Activated T-helper 17 cell treated with anti-CD3 and anti-CD28 coated beads, Interleukin-2, amount 50 U/mL, for 72 hours (primary cell): ENCODE results near the gene CACNB4. TPM values are rescaled to one million over a fixed set of nuclear protein-coding genes. Genes with fewer than 3 reads are reported as not detected.
A peak's percentile ranks its signal among the peaks of the same experiment; 100 is the strongest.
"Not testable (repeated sequence)": the region's sequence is repeated elsewhere in the genome, so short reads cannot be mapped to it uniquely, and the experiment has no call there.

ENCODE experiments used
- ATAC-seq: fragments of 150-1000 bp; cut with Tn5 transposase; replicated peaks from 2 replicates; pipeline ENCODE4 v1.10.0; 2021; ENCODE audit warnings: mild to moderate bottlenecking, moderate library complexity
- H3K27ac Mint-ChIP-seq: one replicate; pipeline ENCODE4 v1.8.0; 2022; ENCODE audit warnings: mixed read lengths
- H3K27me3 Mint-ChIP-seq: one replicate; pipeline ENCODE4 v1.8.0; 2022; ENCODE audit warnings: mixed read lengths
- H3K36me3 Mint-ChIP-seq: one replicate; pipeline ENCODE4 v1.8.0; 2022; ENCODE audit warnings: low read depth, mild to moderate bottlenecking, mixed read lengths
- H3K4me1 Mint-ChIP-seq: one replicate; pipeline ENCODE4 v1.8.0; 2022; ENCODE audit warnings: mixed read lengths
- H3K4me3 Mint-ChIP-seq: one replicate; pipeline ENCODE4 v1.8.0; 2022; ENCODE audit warnings: mild to moderate bottlenecking, mixed read lengths
- H3K9me3 Mint-ChIP-seq: one replicate; pipeline ENCODE4 v1.8.0; 2022; ENCODE audit warnings: mixed read lengths
- total RNA-seq, 2 donors: library from RNA; stranded (reverse); gene quantifications; one replicate each; pipeline ENCODE4 v1.2.3, GENCODE V29; 2022

CACNB4 gene
- total RNA-seq, 2 donors from 2014 or later: 0.16 to 0.32 TPM

DNA sequence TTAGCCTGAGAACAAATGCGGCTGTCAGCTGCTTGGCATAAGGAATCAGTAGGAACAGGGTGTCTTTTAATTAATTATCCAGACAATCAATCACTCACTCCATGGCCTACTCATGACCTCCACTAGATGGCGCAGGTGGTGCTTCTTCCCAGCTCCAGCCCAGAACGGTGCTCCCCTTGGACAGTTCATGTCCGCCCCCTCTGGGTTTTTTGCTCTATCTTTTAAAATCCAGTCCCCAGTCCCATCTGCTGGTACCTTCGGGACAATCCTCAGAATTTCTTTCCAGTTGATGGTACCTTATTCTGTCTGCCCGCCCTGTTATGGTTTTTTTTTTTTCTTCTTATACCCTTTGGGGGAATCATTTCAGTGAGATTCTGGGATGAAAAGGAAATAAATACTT is 99.8 kb downstream of the CACNB4 start:
- Mint-ChIP-seq H3K36me3 (no peaks in the 10 kb centered on the region), H3K27ac (no peak overlapping the region), H3K4me3 (no peak overlapping the region), H3K4me1 (peaks cover under 1% of the 10 kb centered on the region), H3K9me3 (no peaks in the 10 kb centered on the region), H3K27me3 (no peaks in the 10 kb centered on the region)
- ATAC-seq: peak; percentile 71

DNA sequence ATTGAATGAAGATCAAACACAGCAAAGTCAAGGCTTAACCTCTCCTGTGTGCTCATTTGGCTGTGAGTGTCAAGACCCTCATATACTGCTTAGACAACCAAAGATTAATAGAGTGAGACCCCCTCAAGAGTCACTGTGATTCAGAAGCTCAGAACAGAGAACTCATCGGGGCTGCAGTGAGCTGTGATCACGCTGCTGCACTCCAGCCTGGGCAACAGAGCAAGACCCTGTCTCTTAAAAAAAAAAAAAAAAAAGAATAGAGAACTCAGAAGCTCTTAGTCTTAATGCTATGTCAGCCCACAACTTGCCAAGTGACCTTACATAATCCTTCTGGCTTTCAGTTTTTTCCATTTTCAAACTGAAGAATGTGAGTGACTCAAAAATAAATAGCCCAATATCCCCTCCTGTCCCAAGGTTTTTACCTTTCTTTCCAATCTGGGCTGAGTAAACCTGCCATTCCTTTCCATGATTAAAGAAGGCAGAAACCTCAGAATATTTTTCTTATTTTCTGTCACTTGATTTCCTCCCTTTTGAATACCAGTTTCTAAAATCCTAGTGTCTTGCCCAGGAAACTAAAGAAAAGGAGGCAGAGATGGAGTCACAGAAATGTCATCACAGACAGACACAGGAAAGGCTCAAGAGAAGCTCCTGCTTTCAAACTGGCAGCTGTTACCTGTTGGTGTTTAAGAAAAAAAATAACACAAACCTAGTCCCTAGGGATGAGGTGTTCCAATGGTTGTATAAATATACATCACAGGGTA is 102.4 kb downstream of the CACNB4 start:
- H3K36me3 Mint-ChIP-seq: no peaks in the 10 kb centered on the region
- ATAC-seq: no peak
- no peaks in the 10 kb centered on the region for H3K9me3 Mint-ChIP-seq
- H3K27me3 Mint-ChIP-seq: peaks cover 3% of the 10 kb centered on the region
- H3K27ac Mint-ChIP-seq: no peak overlapping the region
- H3K4me3 Mint-ChIP-seq: no peak overlapping the region
- H3K4me1 Mint-ChIP-seq: no peaks in the 10 kb centered on the region

DNA sequence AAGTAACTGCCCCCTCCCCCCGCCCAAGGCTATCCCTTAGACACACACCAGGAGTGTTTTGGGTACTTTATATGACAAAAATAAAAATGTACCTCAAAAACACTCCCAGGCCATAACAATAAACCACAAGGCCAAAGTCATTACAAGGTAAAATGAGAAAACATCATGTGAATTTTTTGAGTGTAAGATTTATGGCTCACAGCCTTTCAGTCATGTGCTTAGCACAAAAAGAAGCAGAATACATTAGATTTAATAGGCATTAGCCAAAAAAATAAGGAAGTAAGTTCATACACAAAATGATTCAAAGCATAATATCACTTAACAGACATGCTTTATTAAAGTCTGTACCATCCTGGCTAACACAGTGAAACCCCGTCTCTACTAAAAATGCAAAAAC is 103.7 kb downstream of the CACNB4 start:
- Mint-ChIP-seq H3K4me1 (no peaks in the 10 kb centered on the region), H3K27ac (no peak overlapping the region), H3K9me3 (no peaks in the 10 kb centered on the region), H3K27me3 (peaks cover 3% of the 10 kb centered on the region), H3K4me3 (no peak overlapping the region), H3K36me3 (no peaks in the 10 kb centered on the region)
- no peak for ATAC-seq

DNA sequence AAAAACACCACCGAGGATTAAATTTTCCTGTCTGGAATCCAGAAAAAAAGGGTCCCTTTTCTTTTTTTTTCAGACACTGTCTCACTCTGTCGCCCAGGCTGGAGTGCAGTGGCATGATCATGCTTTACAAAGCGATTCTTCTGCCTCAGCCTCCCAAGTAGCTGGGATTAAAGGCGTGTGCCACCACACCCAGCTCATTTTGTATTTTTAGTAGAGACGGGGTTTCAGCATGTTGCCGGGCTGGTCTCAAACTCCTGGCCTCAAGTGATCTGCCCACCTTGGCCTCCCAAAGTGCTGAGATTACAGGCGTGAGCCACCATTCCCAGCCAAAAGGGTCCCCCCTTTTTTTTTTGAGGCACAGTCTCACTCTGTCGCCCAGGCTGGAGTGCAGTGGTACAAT is 104.7 kb downstream of the CACNB4 start:
- ATAC-seq, H3K4me3 Mint-ChIP-seq, H3K27me3 Mint-ChIP-seq, H3K36me3 Mint-ChIP-seq, H3K27ac Mint-ChIP-seq, H3K9me3 Mint-ChIP-seq, H3K4me1 Mint-ChIP-seq: not testable (repeated sequence)

DNA sequence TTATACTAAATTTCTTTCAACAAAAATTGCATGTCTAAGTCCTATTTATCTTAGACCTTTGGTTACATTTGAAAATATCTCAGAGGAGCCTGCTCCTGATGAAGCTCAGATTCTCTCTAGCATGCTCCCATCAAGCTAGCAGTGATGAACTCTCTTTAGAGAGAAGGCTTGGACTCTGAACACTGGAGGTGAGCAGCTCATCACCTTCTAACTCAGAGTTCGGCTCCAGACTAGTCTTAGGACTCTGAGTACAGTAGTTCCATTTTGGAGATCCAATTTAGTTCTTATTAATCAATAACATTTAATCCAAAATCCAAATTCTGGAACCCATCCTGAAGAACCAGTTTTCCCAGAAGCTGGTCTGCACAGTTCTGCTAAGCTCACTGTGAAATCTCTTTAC is 107.8 kb downstream of the CACNB4 start:
- no peak overlapping the region for H3K4me3 Mint-ChIP-seq
- no peaks in the 10 kb centered on the region for H3K9me3 Mint-ChIP-seq
- no peak for ATAC-seq
- no peaks in the 10 kb centered on the region for H3K36me3 Mint-ChIP-seq
- no peak overlapping the region for H3K27ac Mint-ChIP-seq
- H3K27me3 Mint-ChIP-seq: peaks cover 3% of the 10 kb centered on the region
- H3K4me1 Mint-ChIP-seq: no peaks in the 10 kb centered on the region

DNA sequence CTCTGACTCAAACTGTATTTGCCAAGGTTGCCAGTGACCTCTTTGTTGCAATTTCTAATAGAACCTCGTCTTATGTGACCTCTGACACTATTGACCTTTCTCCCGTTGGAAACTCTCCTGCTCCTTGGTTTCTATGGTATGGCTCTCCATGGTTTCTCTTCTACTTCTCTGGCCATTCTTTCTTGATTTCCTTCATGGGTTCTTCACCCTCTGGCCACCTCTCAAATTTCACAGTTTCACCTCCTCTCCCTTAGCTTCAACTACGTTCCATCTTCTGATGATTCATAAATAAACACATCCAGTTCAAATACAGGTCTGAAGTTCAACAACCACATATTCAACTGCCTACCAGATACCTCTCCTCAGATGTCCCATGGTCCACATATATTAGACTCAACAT is 109.5 kb downstream of the CACNB4 start:
- Mint-ChIP-seq H3K4me3 (no peak overlapping the region), H3K36me3 (no peaks in the 10 kb centered on the region), H3K27ac (no peak overlapping the region), H3K27me3 (peaks cover 3% of the 10 kb centered on the region), H3K4me1 (peaks cover 4% of the 10 kb centered on the region), H3K9me3 (no peaks in the 10 kb centered on the region)
- ATAC-seq: no peak

DNA sequence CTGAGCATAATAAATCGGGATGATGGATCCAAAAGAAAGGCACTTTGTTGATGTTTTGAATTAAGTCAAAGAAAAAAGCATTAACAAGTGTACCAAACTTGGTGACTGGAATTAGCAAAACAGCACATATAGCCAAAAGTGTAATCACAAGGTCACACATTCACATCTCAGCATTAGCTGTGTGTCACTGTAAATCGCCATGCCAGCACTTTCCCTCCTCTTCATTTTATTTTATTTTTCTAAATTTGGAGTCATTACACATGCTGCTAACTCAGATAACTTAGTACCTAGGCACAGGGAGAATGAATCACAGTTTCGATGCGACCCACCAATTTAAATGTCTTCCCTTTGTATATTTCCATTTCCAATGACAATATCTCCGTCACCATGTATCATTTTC is 111.4 kb downstream of the CACNB4 start:
- Mint-ChIP-seq H3K4me3 (no peak overlapping the region), H3K27ac (no peak overlapping the region), H3K27me3 (peaks cover 3% of the 10 kb centered on the region), H3K36me3 (no peaks in the 10 kb centered on the region), H3K9me3 (no peaks in the 10 kb centered on the region), H3K4me1 (peaks cover 4% of the 10 kb centered on the region)
- no peak for ATAC-seq

DNA sequence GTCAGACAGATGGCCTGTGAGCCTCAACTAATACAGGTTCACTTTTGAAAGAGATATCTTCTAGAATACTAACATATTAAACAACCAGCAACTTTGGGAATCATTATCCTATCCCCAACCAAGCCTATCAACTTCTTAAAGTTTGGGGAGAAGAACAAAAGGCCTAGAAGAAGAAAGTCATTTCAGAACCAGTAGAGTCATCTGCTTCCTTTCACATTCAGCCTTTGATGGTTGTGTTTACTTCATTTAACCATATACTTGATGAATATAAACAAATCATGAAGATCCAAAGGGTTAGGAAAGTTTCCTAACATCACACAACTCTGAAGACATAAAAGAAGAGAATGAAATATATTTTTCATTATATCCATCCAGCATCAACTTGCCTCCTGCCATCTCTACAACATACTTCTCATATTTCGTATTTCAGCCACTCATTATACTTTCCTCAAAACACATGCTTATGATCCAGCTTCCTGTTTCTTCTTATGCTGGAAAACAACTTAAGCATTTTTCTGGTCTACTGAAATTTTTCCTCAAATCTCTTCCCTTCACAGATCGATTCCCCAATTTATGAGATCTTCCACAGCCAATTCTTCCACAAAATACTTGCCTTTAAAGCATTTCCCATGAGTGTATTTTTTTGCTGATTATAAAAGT is 114.3 kb downstream of the CACNB4 start:
- peak; percentile 44 for ATAC-seq
- no peak overlapping the region for H3K4me3 Mint-ChIP-seq
- peaks cover 4% of the 10 kb centered on the region for H3K4me1 Mint-ChIP-seq
- H3K27me3 Mint-ChIP-seq: peaks cover 4% of the 10 kb centered on the region
- H3K9me3 Mint-ChIP-seq: no peaks in the 10 kb centered on the region
- H3K36me3 Mint-ChIP-seq: no peaks in the 10 kb centered on the region
- H3K27ac Mint-ChIP-seq: no peak overlapping the region

DNA sequence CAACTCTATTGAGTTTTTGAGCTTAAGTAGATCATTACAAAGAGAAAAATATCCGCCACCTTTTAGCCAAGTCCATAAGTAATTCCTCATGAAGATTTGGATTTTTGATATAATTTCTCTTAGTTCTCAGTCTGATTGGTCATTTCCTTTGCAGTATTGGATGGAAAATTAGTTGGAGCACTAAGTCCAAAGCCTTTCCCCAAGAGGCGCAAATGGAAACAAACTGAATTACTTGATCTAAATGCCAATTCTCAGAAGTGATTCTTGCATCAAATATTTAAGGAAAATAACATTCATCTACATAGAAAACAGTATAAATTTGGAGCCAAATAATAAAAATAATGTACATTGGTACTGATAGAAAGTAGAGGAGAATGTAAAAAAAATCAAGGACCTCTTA is 115.6 kb downstream of the CACNB4 start:
- Mint-ChIP-seq H3K36me3 (no peaks in the 10 kb centered on the region), H3K27ac (no peak overlapping the region), H3K27me3 (peaks cover 11% of the 10 kb centered on the region), H3K4me1 (peaks cover 4% of the 10 kb centered on the region), H3K9me3 (no peaks in the 10 kb centered on the region), H3K4me3 (no peak overlapping the region)
- ATAC-seq: no peak

DNA sequence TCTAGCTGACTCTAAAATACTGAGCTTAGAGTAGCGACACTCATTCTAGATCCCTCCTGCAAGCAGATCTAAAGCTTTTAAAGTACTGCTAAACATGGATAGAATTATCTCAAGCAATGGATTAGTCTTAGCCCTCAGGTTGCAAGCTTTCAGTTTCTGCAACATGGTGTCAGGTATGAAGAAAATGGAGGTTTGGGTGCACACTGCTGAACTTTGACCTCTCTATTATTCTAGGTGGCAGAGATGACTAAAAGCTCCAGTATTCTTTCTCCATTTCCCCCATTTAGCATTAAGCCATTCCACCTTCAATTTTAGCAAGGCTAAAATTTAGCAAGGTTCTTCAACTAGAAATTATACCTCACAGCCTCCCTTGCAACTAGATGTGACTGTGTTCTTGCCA is 117.0 kb downstream of the CACNB4 start:
- peaks cover 11% of the 10 kb centered on the region for H3K27me3 Mint-ChIP-seq
- H3K4me1 Mint-ChIP-seq: peaks cover 8% of the 10 kb centered on the region
- no peak overlapping the region for H3K27ac Mint-ChIP-seq
- H3K36me3 Mint-ChIP-seq: no peaks in the 10 kb centered on the region
- ATAC-seq: no peak
- H3K9me3 Mint-ChIP-seq: no peaks in the 10 kb centered on the region
- no peak overlapping the region for H3K4me3 Mint-ChIP-seq

DNA sequence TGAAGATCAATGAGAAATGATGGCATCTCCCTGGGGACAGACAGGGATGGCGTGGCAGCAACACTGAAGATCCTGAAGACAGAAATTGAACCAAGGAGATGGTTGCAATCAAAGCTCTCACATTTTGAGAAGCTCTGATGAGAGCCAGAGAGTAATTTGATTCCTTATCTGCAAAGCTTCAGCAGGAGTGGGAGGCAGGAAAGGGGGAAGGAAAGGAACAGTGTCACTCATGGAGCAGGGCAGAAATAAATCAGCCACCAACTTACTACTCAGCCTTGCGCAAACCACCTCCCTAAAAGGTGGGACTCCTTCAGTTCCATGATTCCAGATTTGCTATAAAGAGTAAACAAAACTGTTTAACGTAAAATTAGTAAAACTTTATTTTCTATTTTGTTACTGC is 119.2 kb downstream of the CACNB4 start:
- H3K4me3 Mint-ChIP-seq: no peak overlapping the region
- peaks cover 16% of the 10 kb centered on the region for H3K27me3 Mint-ChIP-seq
- no peak for ATAC-seq
- H3K36me3 Mint-ChIP-seq: no peaks in the 10 kb centered on the region
- H3K9me3 Mint-ChIP-seq: no peaks in the 10 kb centered on the region
- no peak overlapping the region for H3K27ac Mint-ChIP-seq
- peaks cover 9% of the 10 kb centered on the region for H3K4me1 Mint-ChIP-seq

DNA sequence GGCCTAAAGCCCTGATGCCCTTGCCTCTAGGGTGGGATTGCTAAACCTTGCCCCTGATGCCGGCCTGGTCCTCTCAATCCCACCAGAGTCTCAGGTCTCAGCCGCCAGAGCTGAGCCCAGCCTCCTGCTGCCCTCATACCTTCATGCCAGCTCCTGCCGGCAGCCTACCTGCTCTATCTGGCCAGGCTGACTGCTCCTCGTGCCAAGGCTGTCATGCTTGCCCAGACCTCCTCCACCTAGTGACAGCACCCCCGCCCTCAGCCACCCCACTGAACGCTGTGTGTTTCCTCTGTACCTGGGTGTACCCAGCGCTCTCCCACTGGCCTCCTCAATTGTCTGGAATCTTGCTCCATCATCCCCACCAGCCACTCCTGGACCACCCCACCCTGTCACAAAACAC is 120.1 kb downstream of the CACNB4 start:
- H3K4me3 Mint-ChIP-seq: no peak overlapping the region
- H3K4me1 Mint-ChIP-seq: peaks cover 7% of the 10 kb centered on the region
- H3K36me3 Mint-ChIP-seq: no peaks in the 10 kb centered on the region
- peaks cover 16% of the 10 kb centered on the region for H3K27me3 Mint-ChIP-seq
- ATAC-seq: no peak
- H3K9me3 Mint-ChIP-seq: no peaks in the 10 kb centered on the region
- H3K27ac Mint-ChIP-seq: no peak overlapping the region

DNA sequence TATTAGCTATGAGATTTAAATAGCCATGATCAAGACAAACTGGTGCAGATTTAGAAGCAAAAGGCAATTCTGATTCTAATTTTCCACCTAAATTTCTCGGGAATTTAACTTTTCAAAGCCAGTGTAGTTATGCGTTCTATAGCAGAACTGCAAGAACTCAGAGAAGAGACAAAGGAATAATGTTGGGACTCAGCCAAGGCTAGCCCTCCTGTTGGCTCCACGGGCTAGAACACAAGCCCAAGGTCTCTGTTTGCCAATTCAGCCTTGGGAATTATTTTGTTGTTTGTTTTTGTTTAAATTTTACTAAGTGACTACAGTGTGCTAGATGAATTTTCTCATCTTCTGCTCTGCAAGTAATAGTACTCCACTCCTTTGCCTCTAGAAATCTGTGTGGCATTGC is 121.2 kb downstream of the CACNB4 start:
- Mint-ChIP-seq H3K4me1 (peaks cover 7% of the 10 kb centered on the region), H3K36me3 (no peaks in the 10 kb centered on the region), H3K4me3 (no peak overlapping the region), H3K9me3 (no peaks in the 10 kb centered on the region), H3K27me3 (peaks cover 16% of the 10 kb centered on the region), H3K27ac (no peak overlapping the region)
- ATAC-seq: no peak

DNA sequence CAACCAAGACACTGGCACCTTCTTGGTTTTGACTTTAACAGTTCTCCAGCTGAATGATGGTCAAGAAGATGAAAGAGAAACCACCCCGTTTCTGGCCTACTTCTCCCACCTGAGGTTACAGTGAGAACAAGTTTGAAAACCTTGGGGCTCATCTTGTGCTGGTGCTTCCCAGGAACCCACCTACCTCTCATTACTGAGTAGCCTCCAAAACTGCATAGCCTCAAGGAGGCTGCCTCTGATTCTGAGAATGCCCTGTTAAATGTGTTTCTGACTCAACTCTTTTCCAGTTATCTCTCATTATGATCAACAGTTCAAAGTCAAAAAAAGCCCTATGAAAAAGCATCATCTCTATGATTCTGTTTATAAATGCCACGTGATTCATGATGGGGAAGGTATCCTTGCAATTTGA is 121.9 kb downstream of the CACNB4 start:
- no peak overlapping the region for H3K4me3 Mint-ChIP-seq
- no peak overlapping the region for H3K27ac Mint-ChIP-seq
- H3K9me3 Mint-ChIP-seq: no peaks in the 10 kb centered on the region
- H3K4me1 Mint-ChIP-seq: peaks cover 7% of the 10 kb centered on the region
- no peaks in the 10 kb centered on the region for H3K36me3 Mint-ChIP-seq
- peaks cover 16% of the 10 kb centered on the region for H3K27me3 Mint-ChIP-seq
- ATAC-seq: peak; percentile 88
